Lung (tissue), 12 donors: Measurements from ENCODE around the gene PARVA. TPM values are rescaled to one million over a fixed set of nuclear protein-coding genes. Genes with fewer than 3 reads are reported as not detected.

ENCODE experiments used
- ATAC-seq: fragments of 200-7000 bp; cut with Tn5 transposase; one replicate; pipeline ENCODE4 v1.9.1; 2020; ENCODE audit warnings: moderate number of reproducible peaks; ENCODE audit not compliant: insufficient read depth, low FRiP score
- DNase-seq, 3 donors: peaks; one replicate each; pipeline ENCODE4 v3.0.0-alpha.2; 2013 to 2017
- H3K27ac ChIP-seq, 2 donors: one replicate each; pipeline ENCODE4 v1.5.1; 2013; ENCODE audit warnings: mild to moderate bottlenecking in 2 of 2, moderate library complexity in 2 of 2, control low read depth in 1 of 2, inconsistent platforms in 1 of 2, low read depth in 1 of 2, low read length in 1 of 2
- H3K27me3 ChIP-seq, 3 donors: one replicate each; pipeline ENCODE4 v1.5.1; 2013; ENCODE audit warnings: low read length in 2 of 3; ENCODE audit not compliant: control insufficient read depth in 3 of 3, insufficient read depth in 3 of 3
- H3K36me3 ChIP-seq, 4 donors: one replicate each; pipeline ENCODE4 v1.5.1; 2013; ENCODE audit warnings: low read length in 4 of 4, mild to moderate bottlenecking in 1 of 4, moderate library complexity in 1 of 4; ENCODE audit not compliant: control insufficient read depth in 4 of 4, insufficient read depth in 4 of 4
- H3K4me1 ChIP-seq, 5 donors: one replicate each; pipeline ENCODE4 v1.5.1; 2013; ENCODE audit warnings: low read length in 5 of 5, mild to moderate bottlenecking in 2 of 5, moderate library complexity in 1 of 5; ENCODE audit not compliant: control insufficient read depth in 5 of 5, insufficient read depth in 5 of 5
- H3K4me3 ChIP-seq: one replicate; pipeline ENCODE4 v1.5.1; 2013; ENCODE audit warnings: mild to moderate bottlenecking, control low read depth, moderate library complexity
- H3K9ac ChIP-seq, 2 donors: one replicate each; pipeline ENCODE4 v1.5.1; 2013; ENCODE audit warnings: low read length in 2 of 2, control low read depth in 1 of 2; ENCODE audit not compliant: insufficient read depth in 1 of 2
- H3K9me3 ChIP-seq, 4 donors: one replicate each; pipeline ENCODE4 v1.5.1; 2013; ENCODE audit warnings: low read length in 3 of 4, mild to moderate bottlenecking in 1 of 4, moderate library complexity in 1 of 4; ENCODE audit not compliant: control insufficient read depth in 4 of 4, insufficient read depth in 3 of 4
- WGBS, 2 donors: extraction: QIAGEN DNeasy Blood & Tissue Kit; methylation state at CpG; one replicate each; pipeline ENCODE4 v1.1.7; 2013; 5-methylcytosine and 5-hydroxymethylcytosine counted together
- polyA plus RNA-seq, 2 donors: library from polyadenylated mRNA; stranded (reverse); fragments of 200-250 nt; gene quantifications; one replicate each; pipeline ENCODE4 v1.2.1, GENCODE V29; 2013
- total RNA-seq, 2 donors: library from RNA; depleted of rRNA in 1 of 2; stranded (reverse); fragments of >200 nt in 1 of 2; gene quantifications; one replicate each; pipeline ENCODE4 v1.2.1, GENCODE V29; 2014 to 2021
- TF ChIP-seq, protein P1 (sequence below): IDR thresholded peaks from 2 replicates; pipeline ENCODE4 v1.5.1; 2012; ENCODE audit warnings: mild to moderate bottlenecking; ENCODE audit errors: control extremely low read depth, extremely low read depth
- donor health status: control.
- donor health status: control.
- donor health status: Bipolar disorder and iron deficiency.
- donor health status: healthy.
- donor health status: DM: yes; HTN: yes; CAD: no.

Gene PARVA
- total and polyA plus RNA-seq, 4 donors, result 19.9 to 71.6 (median 36.2) TPM

DNA sequence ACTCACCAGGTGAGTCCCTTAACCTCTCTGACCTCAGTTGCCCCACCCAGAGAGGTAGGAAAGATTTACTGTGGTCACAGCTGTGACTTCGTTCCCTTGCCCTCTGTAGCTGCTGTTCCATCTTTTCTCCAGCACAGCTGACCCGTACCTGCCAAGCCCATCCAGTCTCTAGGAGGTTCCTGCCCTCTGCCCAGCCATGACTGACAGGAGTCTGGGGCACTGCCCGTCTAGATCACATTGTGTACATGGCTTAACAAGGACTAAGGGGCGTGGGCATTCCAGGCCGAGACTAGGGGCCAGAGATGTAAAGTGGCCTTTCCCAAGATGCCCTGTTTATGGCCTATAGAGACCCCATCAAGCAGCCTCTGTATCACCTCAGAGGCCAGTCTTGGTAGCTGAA, 132.0 kb downstream of the PARVA start:
- 88 to 89% methylated on average over 5 of the region's 5 CpGs for WGBS, 2 donors
- Histone ChIP-seq H3K4me1 (peaks cover 0 to 45% (median 24%) of the 10 kb centered on the region in 5 donors), H3K36me3 (peaks cover 9 to 16% (median 13%) of the 10 kb centered on the region in 4 donors), H3K9me3 (no peaks in the 10 kb centered on the region), H3K27ac (no peak overlapping the region), H3K4me3 (no peak overlapping the region), H3K9ac (no peak overlapping the region), H3K27me3 (no peaks in the 10 kb centered on the region)
- no peak for DNase-seq
- no peak for ATAC-seq
- TF ChIP-seq, protein P1, sequence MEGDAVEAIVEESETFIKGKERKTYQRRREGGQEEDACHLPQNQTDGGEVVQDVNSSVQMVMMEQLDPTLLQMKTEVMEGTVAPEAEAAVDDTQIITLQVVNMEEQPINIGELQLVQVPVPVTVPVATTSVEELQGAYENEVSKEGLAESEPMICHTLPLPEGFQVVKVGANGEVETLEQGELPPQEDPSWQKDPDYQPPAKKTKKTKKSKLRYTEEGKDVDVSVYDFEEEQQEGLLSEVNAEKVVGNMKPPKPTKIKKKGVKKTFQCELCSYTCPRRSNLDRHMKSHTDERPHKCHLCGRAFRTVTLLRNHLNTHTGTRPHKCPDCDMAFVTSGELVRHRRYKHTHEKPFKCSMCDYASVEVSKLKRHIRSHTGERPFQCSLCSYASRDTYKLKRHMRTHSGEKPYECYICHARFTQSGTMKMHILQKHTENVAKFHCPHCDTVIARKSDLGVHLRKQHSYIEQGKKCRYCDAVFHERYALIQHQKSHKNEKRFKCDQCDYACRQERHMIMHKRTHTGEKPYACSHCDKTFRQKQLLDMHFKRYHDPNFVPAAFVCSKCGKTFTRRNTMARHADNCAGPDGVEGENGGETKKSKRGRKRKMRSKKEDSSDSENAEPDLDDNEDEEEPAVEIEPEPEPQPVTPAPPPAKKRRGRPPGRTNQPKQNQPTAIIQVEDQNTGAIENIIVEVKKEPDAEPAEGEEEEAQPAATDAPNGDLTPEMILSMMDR, result no peak

DNA sequence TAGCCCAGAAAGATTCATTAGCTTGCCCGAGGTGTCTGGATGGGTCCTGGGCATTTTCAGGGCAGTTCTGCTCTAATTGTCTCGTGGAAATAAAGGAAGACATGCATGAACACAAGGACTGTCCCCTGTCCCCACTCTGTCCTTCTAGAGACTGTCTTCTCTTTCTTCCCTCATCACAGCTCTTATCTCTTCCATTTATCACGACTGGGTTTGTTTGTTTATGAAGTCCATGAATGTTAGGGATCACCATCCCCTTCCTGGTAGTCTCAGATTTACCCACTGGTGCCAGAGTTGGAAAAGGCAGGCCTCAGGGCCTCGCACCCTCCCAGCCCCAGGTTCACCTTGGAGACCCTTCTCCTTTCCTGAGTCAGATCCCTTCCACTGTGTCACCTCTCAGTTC, 134.8 kb downstream of the PARVA start:
- Histone ChIP-seq H3K4me1 (peaks cover 0 to 20% (median 6%) of the 10 kb centered on the region in 5 donors), H3K9ac (no peak overlapping the region), H3K27ac (no peak overlapping the region), H3K4me3 (no peak overlapping the region), H3K9me3 (no peaks in the 10 kb centered on the region), H3K27me3 (no peaks in the 10 kb centered on the region), H3K36me3 (peaks cover 4 to 11% (median 9%) of the 10 kb centered on the region in 4 donors)
- ATAC-seq (no peak), DNase-seq (no peak)
- 72 to 77% methylated on average over 4 of the region's 4 CpGs for WGBS, 2 donors
- TF ChIP-seq, protein P1, result no peak

GRCh38 chr11:12512826-12513395, 135.5 kb downstream of the PARVA start:
- WGBS, 2 donors, result 77 to 80% methylated on average over 9 of the region's 9 CpGs
- DNase-seq, result no peak
- TF ChIP-seq, protein P1, result no peak
- ATAC-seq, result no peak
- H3K4me1 ChIP-seq, result peaks cover 0 to 12% (median 0%) of the 10 kb centered on the region in 5 donors
- H3K9me3 ChIP-seq, result no peaks in the 10 kb centered on the region
- H3K9ac ChIP-seq, result no peak overlapping the region
- H3K36me3 ChIP-seq, result peaks cover 4 to 14% (median 10%) of the 10 kb centered on the region in 4 donors
- H3K27me3 ChIP-seq, result no peaks in the 10 kb centered on the region
- no peak overlapping the region for H3K27ac ChIP-seq
- H3K4me3 ChIP-seq, result no peak overlapping the region
